BE2C (cell line): ENCODE data around the gene CAMTA1.
A peak's percentile ranks its signal among the peaks of the same experiment; 100 is the strongest.

ENCODE experiments used
- DNase-seq: peaks from one replicate; pipeline ENCODE4 v3.0.0-alpha.2; 2020
- H3K27me3 ChIP-seq: fragments of 250-450 bp; sonication (Bioruptor Pico); 2 replicates; pipeline ENCODE4 v1.5.1; 2020; ENCODE audit warnings: mild to moderate bottlenecking
- H3K36me3 ChIP-seq: fragments of 250-450 bp; sonication (Bioruptor Pico); 2 replicates; pipeline ENCODE4 v1.5.1; 2020; ENCODE audit warnings: mild to moderate bottlenecking
- H3K4me1 ChIP-seq: fragments of 250-450 bp; sonication (Bioruptor Pico); 2 replicates; pipeline ENCODE4 v1.5.1; 2020
- H3K4me3 ChIP-seq: 2 replicates; pipeline ENCODE4 v1.5.1; 2011; ENCODE audit warnings: low read depth, low read length
- H3K9me3 ChIP-seq: fragments of 250-450 bp; sonication (Bioruptor Pico); 2 replicates; pipeline ENCODE4 v1.5.1; 2020
- TF ChIP-seq, protein P1 (sequence below): IDR thresholded peaks from 2 replicates; pipeline ENCODE4 v1.5.1; 2012; ENCODE audit warnings: mild to moderate bottlenecking, low read depth, low read length

Gene CAMTA1

DNA sequence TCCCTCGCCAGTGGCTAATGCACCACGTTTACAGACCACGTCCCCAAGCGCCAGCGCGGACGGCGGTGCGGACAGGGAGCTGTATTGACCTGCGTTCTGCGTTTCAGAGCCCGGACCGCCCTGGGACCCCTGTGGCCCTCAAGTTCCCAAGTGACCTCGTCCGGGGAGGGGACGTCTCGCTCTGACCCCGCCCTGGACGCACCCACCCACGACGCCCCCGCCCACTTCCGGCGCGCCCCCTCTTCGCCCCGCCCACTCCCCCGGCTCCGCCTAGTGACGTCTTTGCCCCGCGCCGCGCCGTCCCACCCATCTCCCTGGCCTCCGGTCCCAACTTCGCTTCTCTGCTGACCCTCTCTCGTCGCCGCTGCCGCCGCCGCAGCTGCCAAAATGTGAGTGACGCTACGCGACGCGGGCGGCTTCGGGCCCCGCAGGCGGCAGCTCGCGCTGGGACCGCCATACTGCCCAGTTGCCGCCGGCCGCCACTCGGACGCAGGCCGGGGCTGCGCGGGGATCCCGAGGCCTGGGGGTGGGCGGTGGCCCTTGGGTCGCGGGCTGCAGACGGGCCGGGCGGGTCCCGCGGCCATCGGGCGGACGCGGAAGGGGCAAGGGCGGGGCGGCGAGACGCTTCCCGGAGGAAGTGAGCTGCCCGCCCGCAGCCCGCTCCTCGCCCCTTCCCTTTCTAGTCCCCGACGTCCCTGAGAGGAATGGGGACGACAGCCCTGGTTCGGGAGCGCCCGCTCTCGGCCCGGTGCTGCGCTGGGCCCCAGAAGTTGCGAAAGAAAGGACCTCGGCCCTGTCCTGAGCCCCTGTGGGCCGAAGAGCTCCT, 986.0 kb downstream of the CAMTA1 start, which contains the start of gene VAMP3:
VAMP3 (plus strand) TSS at position 300 of the 826 bp plus-strand sequence; CDS start at position 388, 88 bp downstream.
- TF ChIP-seq, protein P1, sequence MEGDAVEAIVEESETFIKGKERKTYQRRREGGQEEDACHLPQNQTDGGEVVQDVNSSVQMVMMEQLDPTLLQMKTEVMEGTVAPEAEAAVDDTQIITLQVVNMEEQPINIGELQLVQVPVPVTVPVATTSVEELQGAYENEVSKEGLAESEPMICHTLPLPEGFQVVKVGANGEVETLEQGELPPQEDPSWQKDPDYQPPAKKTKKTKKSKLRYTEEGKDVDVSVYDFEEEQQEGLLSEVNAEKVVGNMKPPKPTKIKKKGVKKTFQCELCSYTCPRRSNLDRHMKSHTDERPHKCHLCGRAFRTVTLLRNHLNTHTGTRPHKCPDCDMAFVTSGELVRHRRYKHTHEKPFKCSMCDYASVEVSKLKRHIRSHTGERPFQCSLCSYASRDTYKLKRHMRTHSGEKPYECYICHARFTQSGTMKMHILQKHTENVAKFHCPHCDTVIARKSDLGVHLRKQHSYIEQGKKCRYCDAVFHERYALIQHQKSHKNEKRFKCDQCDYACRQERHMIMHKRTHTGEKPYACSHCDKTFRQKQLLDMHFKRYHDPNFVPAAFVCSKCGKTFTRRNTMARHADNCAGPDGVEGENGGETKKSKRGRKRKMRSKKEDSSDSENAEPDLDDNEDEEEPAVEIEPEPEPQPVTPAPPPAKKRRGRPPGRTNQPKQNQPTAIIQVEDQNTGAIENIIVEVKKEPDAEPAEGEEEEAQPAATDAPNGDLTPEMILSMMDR, result no peak
- Histone ChIP-seq H3K4me3 (peak within 1 kb of the TSS; percentile 73), H3K9me3 (no peaks in the 10 kb centered on the region), H3K4me1 (no peaks in the 10 kb centered on the region; the same call in 1 of the 2 replicates), H3K27me3 (no peaks in the 10 kb centered on the region), H3K36me3 (no peaks in the 10 kb centered on the region)
- peak; percentile 82 for DNase-seq

GRCh38 chr1:7771823-7772299, 986.6 kb downstream of the CAMTA1 start:
- no peaks in the 10 kb centered on the region for H3K9me3 ChIP-seq
- peak overlapping the region; percentile 73 for H3K4me3 ChIP-seq
- no peaks in the 10 kb centered on the region for H3K27me3 ChIP-seq
- no peaks in the 10 kb centered on the region; the same call in 1 of the 2 replicates for H3K4me1 ChIP-seq
- TF ChIP-seq, protein P1, result no peak
- H3K36me3 ChIP-seq, result no peaks in the 10 kb centered on the region
- no peak for DNase-seq

- Histone ChIP-seq H3K4me1 (no peaks in the 10 kb centered on the region), H3K9me3 (no peaks in the 10 kb centered on the region), H3K4me3 (no peak overlapping the region), H3K36me3 (no peaks in the 10 kb centered on the region), H3K27me3 (no peaks in the 10 kb centered on the region)
- TF ChIP-seq, protein P1, result no peak
- no peak for DNase-seq
Observed at GRCh38 chr1:7777591-7777990, 992.3 kb downstream of the CAMTA1 start.

GRCh38 chr1:7778133-7778628, 992.9 kb downstream of the CAMTA1 start:
- Histone ChIP-seq H3K27me3 (no peaks in the 10 kb centered on the region), H3K36me3 (no peaks in the 10 kb centered on the region), H3K4me3 (no peak overlapping the region), H3K9me3 (no peaks in the 10 kb centered on the region), H3K4me1 (no peaks in the 10 kb centered on the region)
- TF ChIP-seq, protein P1, result no peak
- no peak for DNase-seq

- Histone ChIP-seq H3K4me1 (no peaks in the 10 kb centered on the region), H3K9me3 (peaks cover 6% of the 10 kb centered on the region), H3K36me3 (no peaks in the 10 kb centered on the region), H3K27me3 (no peaks in the 10 kb centered on the region), H3K4me3 (no peak overlapping the region)
- DNase-seq, result no peak
- TF ChIP-seq, protein P1, result no peak
Observed at GRCh38 chr1:7780976-7781375, 995.7 kb downstream of the CAMTA1 start.

GRCh38 chr1:7781501-7781900, 996.2 kb downstream of the CAMTA1 start:
- Histone ChIP-seq H3K4me1 (no peaks in the 10 kb centered on the region), H3K9me3 (peaks cover 6% of the 10 kb centered on the region), H3K36me3 (no peaks in the 10 kb centered on the region), H3K4me3 (no peak overlapping the region), H3K27me3 (no peaks in the 10 kb centered on the region)
- TF ChIP-seq, protein P1, result no peak
- DNase-seq, result no peak
